MV-4-11 (cell line): ENCODE data around the gene FAM72B.
"Not testable (repeated sequence)": the region's sequence is repeated elsewhere in the genome, so short reads cannot be mapped to it uniquely, and the experiment has no call there.

ENCODE experiments used
- DNase-seq: peaks from one replicate; lab custom pipeline; 2025; lab: John Stamatoyannopoulos, UW

FAM72B gene

DNA sequence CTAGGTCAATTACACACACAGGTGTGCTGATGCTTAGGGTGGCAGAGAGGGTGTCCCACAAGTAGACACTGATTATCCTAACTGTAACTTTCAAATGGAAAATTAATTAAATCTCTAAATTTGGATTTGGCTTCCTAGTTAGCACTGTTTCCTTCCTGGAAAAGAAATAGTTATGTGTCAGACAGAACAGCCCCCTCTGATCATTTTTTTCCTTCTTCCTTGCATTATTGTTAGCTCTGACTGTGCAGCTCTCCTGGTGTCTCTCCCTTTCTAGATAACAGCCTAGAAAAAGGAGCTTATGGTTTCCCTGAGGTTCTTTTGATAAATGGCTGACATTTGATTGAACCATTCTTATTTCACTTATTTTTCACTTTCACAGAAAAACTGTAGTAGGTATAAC lies 31.4 kb downstream of the FAM72B start:
- DNase-seq: not testable (repeated sequence)

DNA sequence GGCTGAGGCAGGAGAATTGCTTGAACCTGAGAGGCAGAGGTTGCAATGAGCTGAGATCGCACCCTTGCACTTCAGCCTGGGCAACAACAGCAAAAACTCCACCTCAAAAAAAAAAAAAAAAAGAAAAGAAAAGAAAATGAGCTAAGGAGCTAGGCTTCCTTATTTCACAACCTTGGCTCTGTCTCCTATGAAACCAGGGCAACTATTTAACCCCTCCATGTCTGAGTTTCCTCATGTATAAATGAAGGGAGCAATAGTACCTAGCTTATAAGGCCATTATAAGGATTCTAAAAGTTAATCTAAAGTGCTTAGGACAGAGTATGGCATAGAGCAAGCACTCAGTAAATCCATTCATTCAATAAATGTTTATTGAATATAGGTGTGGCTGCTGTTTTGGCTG lies 32.8 kb downstream of the FAM72B start:
- not testable (repeated sequence) for DNase-seq

DNA sequence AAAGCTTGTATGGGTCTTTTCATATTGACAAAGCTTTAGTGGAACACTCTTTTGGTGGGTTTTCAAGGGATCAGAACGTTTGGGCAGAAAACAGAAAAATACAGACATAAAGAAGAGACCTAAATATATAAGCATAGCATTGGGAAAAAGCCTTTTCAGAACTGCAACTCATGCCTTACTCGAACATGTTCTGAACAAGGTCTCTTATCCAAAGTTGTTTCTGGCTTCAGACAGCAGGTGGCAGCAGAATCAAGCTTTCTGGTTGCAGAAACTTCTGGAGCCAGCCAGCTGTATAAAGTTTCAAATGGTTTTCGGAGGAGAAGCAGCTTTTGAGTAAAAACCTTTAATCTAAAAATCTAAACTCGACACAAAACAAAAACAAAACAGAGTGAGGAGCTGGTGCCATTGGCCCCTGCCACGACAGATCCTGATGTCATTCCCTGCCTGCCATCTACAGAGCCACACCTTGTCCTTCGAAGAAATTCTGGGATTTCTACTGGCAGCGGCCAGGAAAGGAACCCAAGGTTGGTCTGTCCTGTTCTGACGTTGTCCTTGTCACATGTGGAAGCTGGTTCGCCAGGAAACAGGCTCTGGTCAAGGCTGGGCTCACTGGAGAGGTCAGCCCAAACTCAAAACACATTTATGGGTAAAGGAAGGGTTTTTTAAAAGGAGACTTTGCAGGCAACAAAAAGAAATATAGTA lies 35.5 kb downstream of the FAM72B start:
- not testable (repeated sequence) for DNase-seq

DNA sequence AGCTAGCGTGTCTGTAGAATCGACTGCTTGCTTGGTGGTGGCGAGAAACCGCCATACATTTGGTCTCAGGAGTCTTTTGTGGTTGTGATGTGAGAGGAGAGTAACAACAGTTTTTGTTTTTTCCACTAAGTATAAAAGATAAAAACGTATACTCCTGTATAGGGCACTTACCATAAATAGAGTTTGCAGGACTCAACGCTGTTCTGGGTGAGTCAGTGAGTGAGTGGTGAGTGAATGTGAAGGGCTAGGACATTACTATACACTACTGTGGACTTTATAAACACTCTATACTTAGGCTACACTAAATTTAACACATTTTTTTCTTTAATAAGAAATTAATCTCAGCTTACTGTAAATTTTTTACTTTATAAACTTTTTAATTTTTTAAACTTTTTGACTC lies 43.7 kb downstream of the FAM72B start:
- not testable (repeated sequence) for DNase-seq

DNA sequence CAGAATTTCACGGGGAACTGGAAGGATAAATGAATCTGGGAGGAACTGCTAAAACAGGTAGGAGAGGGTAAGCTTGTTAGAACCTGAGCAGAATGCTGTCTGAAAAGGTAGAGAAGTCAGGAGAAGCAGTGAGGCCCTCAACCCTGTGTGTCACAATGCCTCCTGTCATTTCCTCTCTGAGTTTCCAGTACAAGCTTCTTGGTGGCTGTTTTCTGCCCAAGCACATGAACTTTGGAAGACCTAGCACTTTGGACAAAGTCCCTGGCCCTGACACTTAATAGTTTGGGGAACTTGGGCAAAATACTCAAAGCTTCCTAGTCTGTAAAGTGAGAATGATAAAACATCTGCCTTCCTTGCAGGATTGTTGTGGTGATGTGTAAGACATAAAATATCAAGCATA lies 52.6 kb downstream of the FAM72B start:
- not testable (repeated sequence) for DNase-seq

DNA sequence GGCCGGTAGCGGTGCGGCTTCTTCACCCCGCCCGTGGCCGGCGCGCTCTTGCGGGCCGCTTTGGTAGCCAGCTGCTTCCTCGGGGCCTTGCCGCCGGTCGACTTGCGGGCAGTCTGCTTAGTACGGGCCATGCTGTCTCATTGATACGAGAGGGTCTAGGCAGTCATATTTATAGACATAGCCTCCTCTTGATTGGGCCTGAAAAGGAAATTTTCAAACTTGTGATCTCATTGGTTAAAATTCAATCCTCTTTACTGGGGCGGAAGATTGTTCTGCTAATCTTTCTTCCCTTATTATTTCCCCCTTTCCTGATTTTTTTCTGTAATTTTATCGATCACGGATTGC lies 65.7 kb downstream of the FAM72B start:
- not testable (repeated sequence) for DNase-seq
